Measurements from ENCODE around the gene IL1RL2.

Gene IL1RL2

DNA sequence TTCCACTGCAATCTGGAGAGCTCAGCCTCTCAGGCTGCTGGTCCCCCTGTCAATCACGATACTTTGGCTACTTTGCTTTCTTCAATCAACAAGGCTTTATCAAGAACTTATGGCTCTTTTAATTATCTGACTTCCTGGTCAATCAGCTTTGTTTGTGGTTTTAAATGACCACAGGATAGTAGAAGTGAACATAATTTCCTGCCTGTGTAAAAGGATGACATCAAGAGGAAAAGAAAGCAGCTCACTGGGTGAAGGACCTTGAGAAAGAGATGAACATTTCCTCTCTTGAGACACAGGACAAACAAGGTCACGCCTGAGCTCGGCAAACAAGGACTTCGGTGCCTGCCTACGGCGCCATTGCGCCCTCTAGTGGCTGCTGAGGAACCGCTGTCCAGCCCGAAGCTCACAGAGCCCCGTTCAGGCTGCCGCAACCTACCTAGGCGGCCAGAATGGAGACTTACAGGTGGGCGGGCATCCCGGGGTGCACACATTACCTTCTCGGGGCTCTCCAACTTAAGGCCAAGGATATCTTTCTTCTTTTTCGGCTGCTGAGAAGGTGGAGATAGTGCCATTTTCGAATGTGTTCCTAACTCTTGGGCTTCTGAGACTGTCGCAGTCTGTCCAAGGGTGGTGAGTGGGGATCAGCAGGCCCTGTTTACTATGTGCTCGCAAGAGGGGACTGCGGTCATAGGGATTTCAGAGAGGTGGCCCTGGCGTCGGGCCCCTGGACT, 54.0 kb downstream of the IL1RL2 start:
- DNase-seq = peak; percentile 88

DNA sequence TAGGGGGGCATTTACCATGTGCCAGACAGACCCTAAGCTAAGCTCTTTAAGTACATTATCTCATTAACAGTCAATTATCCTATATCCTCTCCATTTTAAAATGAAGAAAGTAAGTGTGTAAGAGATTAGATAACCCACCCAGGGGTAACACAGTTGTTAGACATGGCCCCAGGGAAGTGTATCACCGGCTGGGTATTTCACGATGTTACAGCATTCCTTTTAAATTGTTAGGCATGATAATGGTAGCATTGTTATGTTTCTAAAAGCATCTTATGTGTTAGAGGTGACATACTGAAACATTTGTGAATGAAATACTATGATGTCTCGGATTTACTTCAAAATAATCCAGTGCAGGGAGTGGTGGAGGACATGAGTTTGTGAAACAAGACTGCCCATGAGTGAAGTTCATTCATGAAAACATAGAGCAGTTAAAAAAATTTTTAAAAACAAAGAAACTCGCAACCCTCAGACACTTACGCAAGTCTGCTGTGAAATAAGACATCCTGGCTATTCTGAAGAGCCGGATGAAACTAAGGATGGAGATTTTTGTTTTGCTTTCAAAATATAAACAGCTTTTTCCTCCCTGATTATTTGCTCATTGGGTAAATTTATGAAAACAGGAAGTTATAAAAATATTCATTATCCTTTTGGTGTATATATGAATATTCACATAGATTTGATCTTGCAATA, 54.9 kb downstream of the IL1RL2 start:
- DNase-seq = no peak

DNA sequence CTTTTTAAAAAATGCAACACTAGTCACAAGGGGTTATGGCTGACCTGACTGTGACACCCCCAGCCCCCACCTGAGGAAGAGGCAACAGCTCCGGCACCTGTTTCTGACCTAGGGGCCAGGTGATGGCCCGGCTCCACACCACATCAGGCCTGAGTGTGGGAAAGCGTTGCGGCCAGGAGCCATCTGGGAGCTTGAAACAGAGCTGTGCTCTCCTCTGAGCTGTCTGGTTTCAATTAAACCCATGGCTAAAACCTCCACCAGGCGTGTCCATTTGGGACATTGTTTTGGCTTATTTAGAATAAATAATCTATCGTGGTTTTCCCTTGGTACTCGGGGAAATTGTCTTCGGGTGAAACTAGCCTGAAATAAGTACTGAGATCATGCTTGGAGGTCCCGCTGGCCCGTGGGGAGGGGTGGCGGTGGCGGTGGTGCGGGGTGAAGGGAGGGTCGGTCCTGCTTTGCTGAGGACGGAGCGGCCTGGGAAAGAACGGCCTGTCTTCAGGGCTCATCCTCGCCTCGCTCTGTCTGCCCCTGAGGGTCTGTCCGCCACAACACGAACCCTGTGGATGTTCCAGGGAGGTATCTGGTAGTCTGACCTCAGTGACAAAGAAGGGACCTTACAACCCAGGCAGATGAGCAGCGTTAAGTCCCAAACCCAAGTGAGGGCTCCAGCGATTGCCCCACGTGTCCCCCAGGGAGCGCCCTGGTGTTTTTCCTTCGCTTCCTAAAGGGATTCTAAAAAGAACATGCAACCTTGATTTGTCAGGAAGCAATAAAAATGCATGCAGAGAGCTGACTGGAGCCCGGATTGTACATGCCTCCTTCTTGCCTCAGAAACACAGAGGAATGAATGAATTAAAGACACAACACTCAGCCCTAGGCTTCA, 58.7 kb downstream of the IL1RL2 start:
- DNase-seq = no peak

DNA sequence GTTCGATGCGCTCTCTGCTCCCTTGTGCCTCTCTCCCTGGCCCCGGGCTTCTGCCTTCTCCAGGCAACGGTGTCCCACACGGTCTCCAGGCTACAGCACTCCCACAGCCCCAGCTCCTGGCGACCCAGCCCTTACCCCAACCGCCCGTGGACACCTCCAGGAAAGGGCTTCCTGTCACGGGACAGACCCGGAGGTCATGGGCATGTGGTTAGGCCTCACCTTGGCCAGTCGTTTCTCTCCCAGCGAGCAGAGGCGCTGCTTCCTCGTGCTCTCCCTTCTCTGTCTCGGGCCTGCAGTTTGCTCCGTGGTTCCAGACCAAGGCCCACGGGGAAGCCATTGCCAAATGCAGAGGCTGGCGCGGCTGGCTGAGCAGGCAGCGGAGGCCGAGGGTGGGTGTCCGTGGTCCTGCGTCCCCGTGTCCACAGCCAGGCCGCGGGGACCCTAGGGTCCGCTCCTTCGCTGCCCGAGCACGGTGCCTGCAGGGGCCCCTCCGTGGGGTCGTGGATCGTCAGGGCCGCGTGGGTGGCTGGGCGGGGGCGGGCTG, 63.5 kb downstream of the IL1RL2 start:
- no peak for DNase-seq

DNA sequence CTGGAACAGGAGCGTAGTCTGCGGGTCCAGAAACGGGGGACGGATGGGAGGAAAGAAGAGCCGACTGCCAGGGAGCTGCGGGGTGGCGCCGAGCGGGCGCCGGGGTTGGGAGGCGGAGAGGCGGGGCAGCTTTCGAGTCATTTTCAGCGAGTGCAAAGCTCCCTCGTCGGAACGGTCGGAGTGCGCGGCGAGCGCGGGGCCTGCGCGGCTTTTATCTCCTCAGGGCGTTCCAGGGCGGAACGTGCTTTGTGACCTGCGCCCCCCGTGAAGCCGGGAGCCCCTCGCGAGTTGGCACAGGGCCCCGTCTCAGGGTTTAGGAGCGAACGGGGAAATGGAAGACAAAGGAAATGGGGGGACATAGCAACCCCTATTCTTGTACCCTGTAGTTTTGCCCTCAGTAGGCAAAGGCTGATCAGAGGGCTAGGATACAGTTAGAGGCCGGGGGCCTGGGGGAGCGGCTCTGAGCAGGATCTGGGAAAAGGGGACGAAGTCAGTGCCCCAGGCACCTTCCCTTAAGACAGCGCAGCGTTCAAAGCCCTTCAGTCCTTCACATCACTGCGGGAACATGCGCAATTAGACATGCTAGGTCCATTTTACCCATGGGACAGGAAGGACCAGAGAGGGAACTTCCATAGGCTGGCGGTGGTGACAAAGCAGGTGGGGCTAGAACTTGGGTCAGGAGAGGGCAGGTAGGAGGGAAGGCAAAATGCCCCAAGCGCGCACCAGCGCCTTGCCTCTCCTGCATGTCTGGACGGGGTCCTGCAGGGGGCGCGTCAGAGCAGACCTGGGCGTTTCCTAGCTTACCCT, 64.4 kb downstream of the IL1RL2 start:
- peak; percentile 69 for DNase-seq

DNA sequence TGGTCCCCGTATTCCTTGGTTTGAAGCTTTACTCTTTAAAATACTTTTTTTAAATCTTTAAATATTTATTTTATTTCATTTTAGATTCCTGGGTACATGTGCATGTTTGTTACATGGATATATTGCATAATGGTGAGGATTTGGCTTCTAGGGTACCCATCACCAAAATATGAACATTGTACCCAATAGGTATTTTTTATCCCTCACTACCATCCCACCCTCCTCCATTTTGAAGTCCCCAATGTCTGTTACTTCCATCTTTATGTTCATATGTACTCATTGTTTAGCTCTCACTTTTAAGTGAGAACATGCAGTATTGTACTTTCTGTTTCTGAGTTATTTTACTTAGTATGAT, 65.0 kb downstream of the IL1RL2 start:
- no peak for DNase-seq

DNA sequence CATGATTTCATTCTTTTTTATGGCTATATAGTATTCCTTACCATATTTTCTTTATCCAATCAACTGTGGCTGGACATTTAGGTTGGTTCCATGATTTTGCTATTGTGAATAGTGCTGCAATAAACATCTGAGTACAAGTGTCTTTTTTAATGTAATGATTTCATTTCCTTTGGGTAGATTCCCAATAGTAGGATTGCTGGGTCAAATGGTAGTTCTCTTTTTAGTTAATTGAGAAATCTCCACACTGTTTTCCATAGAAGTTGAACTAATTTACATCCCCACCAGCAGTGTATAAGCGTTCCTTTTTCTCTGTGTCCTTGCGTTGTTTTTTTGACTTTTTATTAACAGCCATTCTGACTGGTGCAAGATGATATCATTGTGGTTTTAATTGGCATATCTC, 65.4 kb downstream of the IL1RL2 start:
- DNase-seq = no peak

DNA sequence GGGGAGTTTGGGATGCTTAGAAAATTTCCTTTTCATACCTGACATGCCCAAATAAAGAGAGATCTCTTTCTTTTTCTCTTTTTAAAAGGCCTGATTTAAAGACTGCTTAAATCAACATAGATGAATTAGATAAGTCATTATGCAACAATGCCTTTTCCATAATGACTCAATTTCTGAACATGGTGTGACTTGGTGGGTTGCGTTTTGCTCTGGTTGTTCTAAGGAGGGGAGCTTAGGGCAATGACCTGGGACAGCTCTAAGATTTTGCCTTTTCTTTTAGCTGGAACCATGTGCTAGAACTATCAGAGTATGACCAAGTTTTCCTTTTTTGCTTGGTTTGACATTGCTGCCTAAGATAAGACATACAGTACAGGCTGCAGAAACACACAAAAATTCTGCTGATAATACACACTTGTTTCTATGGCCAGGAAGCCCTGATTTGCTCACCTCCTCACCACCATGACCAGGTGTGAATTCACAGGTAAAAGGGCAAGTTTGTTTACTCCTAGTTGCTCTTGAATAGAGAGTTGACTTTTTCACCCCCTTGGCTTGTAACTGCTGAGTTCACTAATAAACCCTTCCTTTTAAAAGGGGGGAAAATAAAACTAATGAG, 66.4 kb downstream of the IL1RL2 start:
- DNase-seq = no peak

DNA sequence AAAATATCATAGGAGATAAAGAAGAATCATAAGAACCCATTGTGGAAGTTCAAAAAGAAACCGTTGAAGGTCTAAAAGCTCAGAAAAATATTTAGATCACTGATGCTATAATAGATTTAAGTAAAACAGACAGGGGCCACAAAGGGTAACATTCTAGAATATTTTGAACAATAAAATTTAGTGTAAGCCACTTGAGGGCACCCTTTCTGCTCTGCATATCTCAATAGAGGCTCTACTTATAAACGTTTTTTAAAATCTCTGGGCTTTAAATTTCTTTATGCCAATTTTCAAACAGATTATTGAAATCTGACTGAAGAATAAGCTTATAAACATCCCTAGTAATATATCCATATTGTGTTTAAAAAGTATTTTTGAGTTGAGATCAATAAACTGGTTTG, 66.9 kb downstream of the IL1RL2 start:
- DNase-seq = peak; percentile 52

DNA sequence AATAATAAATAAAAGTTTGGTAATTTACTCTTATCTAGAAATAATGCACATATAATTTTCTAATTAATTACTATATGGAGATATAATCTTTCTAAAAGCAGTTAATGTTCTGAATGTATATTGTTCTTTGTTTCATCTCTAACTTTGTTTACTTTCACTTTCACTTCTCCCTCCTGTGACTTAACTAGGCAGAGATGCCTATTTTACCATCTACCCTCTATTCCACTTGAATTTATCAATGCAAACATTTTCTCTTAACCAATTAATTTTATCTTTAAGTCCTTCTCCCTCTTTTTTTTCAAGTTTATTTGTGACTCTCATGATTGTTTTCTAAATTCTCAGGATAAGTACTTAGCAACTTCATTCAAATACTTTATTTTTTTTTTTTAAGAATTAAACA, 69.5 kb downstream of the IL1RL2 start:
- peak; percentile 75 for DNase-seq

DNA sequence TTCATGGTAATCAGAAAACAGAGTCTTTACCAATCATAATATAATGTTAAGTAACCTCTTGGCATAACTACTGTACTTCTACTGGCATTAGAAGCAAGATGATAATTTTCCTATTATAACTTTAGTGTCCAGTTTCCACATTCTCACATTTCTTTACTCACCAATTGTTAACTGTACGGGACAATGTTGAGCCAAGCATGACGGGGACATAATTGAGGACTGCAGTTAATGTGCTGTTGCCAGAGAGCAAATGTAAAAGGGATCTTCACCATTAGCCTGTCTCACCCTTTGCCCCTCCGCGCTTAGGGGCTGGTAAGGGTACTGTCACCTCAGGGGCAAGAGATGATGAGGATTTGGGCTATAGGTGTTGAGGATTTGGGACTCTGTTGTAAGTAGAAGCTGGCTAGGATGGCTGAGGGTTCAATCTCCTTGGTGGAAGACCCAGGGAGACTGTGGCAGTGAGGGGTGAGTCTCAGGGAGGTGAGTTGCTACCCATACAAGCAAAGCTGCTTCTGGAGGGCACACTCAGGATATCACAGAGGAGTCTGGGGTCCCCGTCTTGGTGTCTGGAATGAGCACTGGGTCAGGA, 70.1 kb downstream of the IL1RL2 start:
- DNase-seq = no peak

DNA sequence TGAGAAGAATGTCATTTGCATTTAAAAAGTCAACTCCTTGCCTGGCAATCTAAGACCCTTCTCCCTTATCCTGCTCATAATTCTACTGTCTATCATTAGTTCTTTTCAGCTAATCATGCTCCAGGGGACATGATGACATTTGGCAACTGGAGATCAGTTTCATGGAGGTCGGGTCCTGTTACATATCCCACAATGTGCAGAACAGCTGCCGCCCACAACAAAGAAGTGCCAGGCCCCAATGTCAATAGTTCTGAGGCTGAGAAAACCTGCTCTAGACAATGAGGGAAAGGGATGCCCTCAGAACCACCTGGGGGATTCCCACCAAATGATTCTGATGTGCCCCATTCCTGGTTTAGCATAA, 71.2 kb downstream of the IL1RL2 start:
- no peak for DNase-seq

DNA sequence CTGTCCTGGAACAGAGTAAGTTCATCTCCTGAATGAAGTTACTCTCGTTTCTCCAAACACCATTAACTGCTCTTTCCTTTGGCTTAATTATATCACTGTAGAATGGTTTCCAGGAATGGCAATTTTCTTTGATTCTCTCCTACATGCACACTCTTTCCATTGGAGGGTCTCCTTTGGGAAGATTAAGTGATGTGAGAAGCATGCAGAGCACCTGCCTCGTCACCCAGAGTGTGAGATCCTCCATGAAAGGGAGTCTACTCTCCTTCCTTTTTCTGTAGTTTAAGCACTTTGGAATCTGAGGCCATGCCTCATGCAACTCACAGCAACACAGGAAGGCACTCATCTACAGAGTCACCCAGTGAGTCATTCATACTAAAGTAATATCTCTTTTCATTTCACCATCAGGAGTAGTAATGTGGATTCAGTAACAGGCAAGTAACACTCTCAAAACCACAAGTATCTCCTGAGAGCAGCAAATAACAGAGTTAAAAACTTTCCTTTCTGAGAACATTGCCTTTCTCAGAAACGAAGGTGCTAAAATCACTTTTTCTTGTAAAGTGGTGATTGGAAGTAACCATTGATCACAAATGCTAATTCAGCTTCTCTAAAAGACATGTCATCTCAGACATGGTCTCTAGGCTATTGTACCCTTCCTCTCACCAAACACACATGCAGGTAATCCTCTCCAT, 71.7 kb downstream of the IL1RL2 start:
- DNase-seq = peak; percentile 64

DNA sequence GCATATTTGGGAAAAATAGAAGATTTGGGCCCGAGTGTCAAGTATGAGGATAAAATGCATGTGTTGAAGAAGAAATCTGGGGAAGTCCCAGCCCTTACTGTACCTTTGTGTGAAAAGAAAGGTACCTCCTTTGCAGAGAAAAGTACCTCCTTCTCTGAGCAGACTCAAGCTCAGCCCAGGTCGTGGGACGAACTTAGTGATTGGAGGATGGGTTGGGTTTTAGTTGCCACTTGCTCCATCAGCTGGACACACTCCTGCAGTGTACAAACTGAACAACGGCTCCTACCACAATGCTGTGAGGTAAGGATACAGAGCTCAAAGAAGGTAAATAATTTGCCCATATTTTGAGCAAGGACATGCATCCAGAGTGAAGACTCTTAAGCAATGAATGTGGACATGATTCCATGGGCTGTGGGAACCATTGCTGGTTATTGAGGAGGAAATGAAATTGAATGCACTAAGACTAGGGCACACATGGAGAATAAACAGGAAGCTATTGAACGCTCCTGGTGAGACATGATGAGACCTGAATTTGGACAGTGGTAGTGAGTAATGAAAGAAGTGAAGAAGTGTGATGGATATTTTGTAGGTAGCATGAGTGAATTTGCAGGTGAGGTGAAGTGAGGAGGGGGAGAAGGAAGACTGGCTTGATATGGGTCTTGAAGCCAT, 74.8 kb downstream of the IL1RL2 start:
- DNase-seq = no peak

DNA sequence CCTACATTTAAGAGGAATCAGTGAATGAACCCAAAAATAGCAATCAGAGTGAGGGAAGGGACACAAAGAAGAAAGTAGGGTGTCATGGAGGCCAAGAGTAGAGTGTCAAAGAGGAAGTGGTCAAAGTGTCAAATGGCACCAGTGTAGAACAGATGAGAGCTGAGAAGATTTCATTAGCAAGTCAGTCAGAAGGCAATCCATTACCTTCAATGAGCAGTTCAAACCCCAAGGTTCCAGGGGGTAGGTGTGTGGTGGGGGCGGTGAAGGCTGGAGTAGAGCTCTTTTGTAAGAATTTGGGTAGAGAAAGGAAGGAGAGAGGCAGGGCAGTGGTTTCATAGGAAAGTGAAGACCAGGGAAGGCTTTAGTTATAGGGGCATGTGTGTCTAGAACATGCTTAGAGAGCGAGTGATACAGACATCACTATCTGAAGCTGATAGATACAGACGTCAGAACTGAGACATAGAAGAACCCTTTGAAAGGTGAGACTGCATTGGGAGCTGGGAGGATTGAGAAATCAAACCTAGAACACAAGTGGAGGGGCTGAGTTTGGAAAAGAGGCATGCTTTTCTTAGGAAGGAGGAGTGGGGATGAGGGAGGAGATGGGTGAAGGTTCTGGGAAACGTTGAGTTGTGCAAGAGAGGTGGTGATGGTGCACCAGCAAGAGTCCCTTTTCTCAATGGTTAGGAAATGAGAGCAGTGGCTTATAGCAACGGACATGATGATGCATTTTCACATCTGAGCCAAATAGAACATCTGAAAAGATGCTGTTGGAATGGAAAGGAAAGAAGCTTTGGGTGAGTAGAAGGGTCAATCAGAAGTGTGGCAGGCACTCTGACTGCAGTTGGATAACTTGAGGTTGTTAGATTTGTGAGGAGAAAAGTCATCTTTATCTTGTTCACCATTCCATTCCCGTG, 75.7 kb downstream of the IL1RL2 start:
- DNase-seq = peak; percentile 27

DNA sequence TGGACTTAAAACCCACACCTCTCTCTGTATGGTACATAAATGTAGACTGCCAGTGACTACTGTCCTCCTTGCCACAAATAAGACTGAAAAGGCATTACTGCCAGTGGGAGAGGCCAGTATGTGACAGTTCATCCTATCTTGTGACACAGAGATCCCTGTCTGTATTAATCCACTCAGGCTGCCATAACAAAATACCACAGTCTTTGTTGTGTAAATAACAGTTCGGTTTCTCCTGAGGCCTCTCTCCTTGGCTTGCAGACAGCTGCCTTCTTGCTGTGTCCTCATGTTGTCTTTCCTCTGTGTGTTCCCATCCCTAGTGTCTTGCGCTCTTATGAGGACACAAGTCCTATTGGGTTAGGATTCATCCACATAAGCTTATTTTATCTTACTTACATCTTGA, 78.1 kb downstream of the IL1RL2 start:
- no peak for DNase-seq

DNA sequence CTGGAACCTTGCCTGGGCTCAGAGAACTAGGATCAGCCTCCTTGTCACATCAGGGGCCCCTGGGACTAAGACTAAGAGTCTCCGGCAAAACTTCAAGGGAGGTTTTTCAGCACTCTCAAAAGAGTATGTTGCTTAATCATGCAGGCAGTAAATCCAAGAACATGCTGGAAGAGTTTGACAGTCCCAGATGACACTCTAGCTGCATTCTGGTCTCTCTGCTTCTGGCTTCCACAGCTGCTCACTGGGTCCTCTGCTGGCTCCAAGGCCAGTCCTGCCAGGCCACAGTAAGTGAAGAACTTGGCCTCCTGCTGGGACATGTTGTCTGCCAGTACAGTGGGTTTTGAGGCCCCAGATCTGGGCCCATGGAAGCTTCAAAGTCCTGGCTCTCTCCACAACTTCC, 79.4 kb downstream of the IL1RL2 start:
- no peak for DNase-seq

DNA sequence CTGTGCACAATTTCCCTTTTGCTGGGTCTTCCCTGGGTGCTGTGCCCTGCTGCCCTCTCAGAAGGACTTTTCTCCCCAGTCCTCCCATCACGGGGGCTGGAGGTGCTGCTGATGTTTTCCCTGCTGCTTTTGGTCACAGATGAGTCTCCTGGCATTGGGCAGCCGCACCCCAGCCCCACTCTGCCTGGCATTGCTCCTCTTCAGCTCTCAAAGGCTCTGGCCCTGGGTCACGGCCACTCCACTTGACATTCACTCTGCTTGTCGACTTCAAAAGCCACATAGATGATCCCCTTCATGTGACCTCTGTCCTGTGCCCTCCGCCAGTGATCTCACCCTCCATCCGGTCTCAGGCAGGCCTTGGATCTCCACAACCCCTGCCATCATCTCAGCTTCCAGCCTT, 81.0 kb downstream of the IL1RL2 start:
- no peak for DNase-seq

DNA sequence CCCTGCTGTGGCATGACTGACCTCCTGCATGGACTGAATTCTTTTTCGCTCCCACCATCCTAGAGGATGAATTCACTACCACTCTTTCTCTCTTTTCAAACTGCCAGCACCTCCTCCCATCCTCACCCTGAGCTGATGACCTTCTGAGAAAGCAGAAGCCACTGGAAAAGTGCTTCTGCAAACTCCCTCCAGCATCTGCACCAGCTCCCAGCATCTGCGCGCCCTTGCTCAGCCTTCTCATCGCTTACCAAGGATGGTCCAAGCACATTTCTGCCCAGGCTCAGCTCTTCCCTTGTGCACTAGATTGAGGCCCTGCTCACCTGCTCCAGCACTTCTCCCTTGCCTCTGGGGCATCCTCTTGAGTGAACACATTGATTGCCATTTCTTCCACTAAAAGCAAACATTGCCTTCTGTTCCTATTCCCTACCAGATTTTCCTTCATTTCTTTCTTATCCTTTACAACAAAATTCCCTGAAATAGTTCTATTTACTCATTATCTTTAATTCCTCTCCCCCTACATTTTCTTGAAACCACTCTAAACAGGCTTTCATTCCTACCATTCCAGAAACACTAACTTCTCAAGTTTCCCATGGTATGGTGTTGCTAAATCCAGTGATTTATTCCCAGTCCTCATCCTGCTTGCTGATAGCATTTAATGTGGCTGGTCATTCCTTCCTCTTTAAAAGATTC, 81.8 kb downstream of the IL1RL2 start:
- DNase-seq = no peak
